NB4 (cell line): ENCODE data around the gene TRDMT1.

Experiments used
- DNase-seq: peaks from one replicate; pipeline ENCODE4 v3.0.0; 2010; ENCODE audit warnings: low read depth
- H3K4me3 ChIP-seq: one replicate; pipeline ENCODE4 v1.5.1; 2011; ENCODE audit warnings: mild to moderate bottlenecking, low read depth, low read length, moderate library complexity
- MYC ChIP-seq: IDR thresholded peaks from 2 replicates; pipeline ENCODE4 v1.6.1; 2011; ENCODE audit warnings: low read depth, low read length
- POLR2A ChIP-seq: IDR thresholded peaks from 2 replicates; pipeline ENCODE4 v1.6.1; 2011; ENCODE audit warnings: mild to moderate bottlenecking; ENCODE audit not compliant: insufficient read length; ENCODE audit errors: extremely low read depth
- TF ChIP-seq, protein P1 (sequence below): IDR thresholded peaks from one replicate; pipeline ENCODE4 v1.5.1; 2012; ENCODE audit warnings: low read depth, low read length
- TF ChIP-seq, protein P2 (sequence below): IDR thresholded peaks from 2 replicates; pipeline ENCODE4 v1.6.1; 2011; ENCODE audit warnings: low read depth, low read length

Gene TRDMT1

DNA sequence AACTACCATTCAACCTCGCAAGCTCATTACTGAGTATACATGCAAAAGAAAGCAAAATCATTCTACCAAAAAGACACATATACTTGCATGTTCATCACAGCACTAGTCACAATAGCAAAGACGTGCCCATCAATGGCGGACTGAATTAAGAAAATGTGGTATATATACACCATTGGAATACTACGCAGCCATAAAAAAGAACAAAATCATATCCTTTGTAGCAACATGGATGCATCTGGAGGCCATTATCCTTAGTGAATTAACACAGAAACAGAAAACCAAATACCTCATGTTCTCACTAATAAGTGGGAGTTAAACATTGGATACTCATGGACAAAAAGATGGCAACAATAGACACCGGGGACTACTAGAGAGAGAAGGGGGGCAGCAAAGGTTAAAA, 6.4 kb downstream of the TRDMT1 start:
- TF ChIP-seq POLR2A (no peak), MYC (no peak)
- TF ChIP-seq, protein P1, sequence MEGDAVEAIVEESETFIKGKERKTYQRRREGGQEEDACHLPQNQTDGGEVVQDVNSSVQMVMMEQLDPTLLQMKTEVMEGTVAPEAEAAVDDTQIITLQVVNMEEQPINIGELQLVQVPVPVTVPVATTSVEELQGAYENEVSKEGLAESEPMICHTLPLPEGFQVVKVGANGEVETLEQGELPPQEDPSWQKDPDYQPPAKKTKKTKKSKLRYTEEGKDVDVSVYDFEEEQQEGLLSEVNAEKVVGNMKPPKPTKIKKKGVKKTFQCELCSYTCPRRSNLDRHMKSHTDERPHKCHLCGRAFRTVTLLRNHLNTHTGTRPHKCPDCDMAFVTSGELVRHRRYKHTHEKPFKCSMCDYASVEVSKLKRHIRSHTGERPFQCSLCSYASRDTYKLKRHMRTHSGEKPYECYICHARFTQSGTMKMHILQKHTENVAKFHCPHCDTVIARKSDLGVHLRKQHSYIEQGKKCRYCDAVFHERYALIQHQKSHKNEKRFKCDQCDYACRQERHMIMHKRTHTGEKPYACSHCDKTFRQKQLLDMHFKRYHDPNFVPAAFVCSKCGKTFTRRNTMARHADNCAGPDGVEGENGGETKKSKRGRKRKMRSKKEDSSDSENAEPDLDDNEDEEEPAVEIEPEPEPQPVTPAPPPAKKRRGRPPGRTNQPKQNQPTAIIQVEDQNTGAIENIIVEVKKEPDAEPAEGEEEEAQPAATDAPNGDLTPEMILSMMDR, result no peak
- TF ChIP-seq, protein P2, sequence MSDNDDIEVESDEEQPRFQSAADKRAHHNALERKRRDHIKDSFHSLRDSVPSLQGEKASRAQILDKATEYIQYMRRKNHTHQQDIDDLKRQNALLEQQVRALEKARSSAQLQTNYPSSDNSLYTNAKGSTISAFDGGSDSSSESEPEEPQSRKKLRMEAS, result no peak
- no peak for DNase-seq

DNA sequence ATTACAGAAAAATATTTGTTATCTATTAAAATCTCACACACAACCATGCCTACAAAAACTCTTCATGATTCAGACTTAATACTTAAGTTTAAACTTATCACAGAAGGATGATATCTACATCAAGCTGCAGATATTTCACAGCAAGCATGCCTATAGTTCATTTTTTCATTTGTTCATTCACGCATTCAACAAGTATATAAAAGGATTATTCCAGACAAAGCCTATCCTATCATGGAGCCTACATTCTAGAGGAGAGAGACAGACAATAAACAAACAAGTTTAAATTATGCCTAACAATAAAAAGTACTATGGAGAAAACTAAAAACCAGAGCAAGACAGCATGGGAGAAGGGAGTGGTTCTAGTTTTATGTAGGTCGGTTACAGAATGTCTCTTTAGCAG, 10.9 kb downstream of the TRDMT1 start:
- H3K4me3 ChIP-seq, result no peak overlapping the region
- TF ChIP-seq MYC (no peak), POLR2A (no peak)
- TF ChIP-seq, protein P1, result no peak
- TF ChIP-seq, protein P2, result no peak
- DNase-seq, result no peak

More for the DNA sequence above, 6.4 kb downstream of the TRDMT1 start:
- no peak overlapping the region for H3K4me3 ChIP-seq

DNA sequence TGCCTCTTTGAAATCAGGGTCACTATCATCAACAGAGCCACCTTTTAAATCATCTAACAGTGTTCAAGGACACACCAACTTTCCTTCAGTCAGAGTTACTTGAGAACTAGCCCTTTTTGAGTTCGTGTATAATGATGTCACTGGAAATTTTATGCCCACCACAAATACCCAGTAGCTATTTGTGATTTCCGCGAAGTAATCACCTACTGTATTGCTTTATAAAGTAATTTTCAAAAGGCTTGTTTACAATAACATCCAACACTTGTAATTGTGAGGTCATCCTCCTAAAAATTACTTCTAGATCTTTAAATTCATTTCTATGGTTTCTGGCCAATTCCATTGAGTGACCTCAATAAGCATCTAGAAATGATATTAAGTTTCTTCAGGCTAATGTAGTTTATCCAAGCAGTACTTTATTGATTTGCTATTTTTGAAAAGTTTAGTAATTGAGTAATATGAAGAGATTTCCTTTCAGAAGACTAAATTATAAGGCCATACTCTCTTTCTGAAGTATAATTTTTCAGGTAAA, 12.8 kb downstream of the TRDMT1 start:
- DNase-seq, result no peak
- no peak for TF ChIP-seq POLR2A
- TF ChIP-seq, protein P1, result no peak
- TF ChIP-seq MYC, result no peak
- TF ChIP-seq, protein P2, result no peak
- H3K4me3 ChIP-seq, result no peak overlapping the region

DNA sequence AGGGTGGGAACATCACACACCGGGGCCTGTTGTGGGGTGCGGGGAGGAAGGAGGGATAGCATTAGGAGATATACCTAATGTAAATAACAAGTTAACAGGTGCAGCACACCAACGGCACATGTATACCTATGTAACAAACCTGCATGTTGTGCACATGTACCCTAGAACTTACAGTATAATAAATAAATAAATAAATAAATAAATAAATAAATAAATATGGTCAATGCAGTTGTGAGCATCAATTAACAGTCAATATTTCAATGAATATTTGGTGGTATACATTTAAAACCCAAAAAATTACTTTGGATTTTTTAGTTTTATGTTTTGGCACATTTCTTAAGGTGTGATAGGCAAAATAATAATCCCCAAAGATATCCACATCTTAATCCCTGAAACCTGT, 15.6 kb downstream of the TRDMT1 start:
- TF ChIP-seq, protein P1, result no peak
- no peak for TF ChIP-seq POLR2A
- TF ChIP-seq, protein P2, result no peak
- no peak for DNase-seq
- no peak overlapping the region for H3K4me3 ChIP-seq

DNA sequence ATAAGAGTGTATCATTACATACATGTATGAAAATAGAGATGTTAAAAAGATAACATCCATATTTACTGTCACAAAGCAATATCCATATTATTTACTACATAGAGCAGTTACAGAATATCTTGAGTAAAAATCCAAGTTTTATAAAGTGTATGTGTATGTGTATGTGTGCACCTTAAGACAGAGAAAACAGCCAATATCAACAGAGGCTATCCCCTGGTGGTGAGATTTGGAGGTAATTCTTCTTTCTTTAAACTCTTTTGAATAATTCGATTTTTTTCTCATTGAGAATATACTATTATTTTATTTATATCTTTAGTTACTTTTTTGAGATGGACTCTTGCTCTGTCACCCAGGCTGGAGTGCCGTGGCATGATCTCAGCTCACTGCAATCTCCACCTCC, 18.4 kb downstream of the TRDMT1 start:
- no peak for DNase-seq
- H3K4me3 ChIP-seq, result no peak overlapping the region
- TF ChIP-seq MYC (no peak), POLR2A (no peak)
- TF ChIP-seq, protein P2, result no peak
- TF ChIP-seq, protein P1, result no peak

DNA sequence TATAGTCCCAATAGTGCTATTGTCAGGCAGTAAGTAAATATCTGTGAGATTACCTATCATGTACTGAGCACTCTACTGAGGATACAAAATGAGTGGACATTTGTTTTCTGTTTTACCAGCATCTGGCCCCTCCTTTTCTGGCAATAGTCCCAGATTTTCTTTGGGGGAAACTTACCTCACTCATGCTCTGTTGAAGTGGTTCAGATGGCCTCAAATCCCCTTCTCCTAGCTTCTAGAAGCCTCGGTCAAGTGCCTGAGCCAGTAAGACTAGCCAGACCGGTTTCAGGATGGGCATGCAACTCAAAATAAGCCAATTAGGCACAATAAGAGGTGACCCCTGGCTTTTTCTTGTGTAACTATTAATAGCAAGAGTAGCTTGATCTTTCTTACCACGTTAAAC, 19.7 kb downstream of the TRDMT1 start:
- H3K4me3 ChIP-seq, result no peak overlapping the region
- DNase-seq, result no peak
- TF ChIP-seq, protein P1, result no peak
- TF ChIP-seq POLR2A (no peak), MYC (no peak)
- TF ChIP-seq, protein P2, result no peak
